ENCODE results near the gene GMCL1. TPM values are rescaled to one million over a fixed set of nuclear protein-coding genes. Genes with fewer than 3 reads are reported as not detected.
A peak's percentile ranks its signal among the peaks of the same experiment; 100 is the strongest.
"Not testable (repeated sequence)": the region's sequence is repeated elsewhere in the genome, so short reads cannot be mapped to it uniquely, and the experiment has no call there.

The GMCL1 gene
- total RNA-seq, 1 donor from 2014 or later: 28.0 TPM

GRCh38 chr2:69827796-69828540, 1.5 kb upstream of the GMCL1 start:
- peak; percentile 60 for DNase-seq
- intact Hi-C loops (cut with micrococcal nuclease): loop anchor here (2.0 to 5.0 kb wide), 2 partner anchors 57 to 259 kb away; partner anchors contain the start of gene PCBP1
- Mint-ChIP-seq H3K4me3 (peak overlapping the region; percentile 95), H3K27ac (peak overlapping the region; percentile 86), H3K36me3 (ENCODE audit: low read depth) (peaks cover 16% of the 10 kb centered on the region), H3K9me3 (no peaks in the 10 kb centered on the region), H3K27me3 (no peaks in the 10 kb centered on the region), H3K4me1 (peaks cover 33% of the 10 kb centered on the region)

- peaks cover 38% of the 10 kb centered on the region for H3K4me1 Mint-ChIP-seq
- no peaks in the 10 kb centered on the region for H3K27me3 Mint-ChIP-seq
- DNase-seq: no peak
- no peaks in the 10 kb centered on the region for H3K9me3 Mint-ChIP-seq
- H3K27ac Mint-ChIP-seq: peak overlapping the region; percentile 97
- H3K36me3 Mint-ChIP-seq (ENCODE audit: low read depth): peaks cover 17% of the 10 kb centered on the region
- intact Hi-C loops (cut with micrococcal nuclease): loop anchor here (1.0 to 5.0 kb wide), 7 partner anchors 58 to 442 kb away; partner anchors contain the start of genes C2orf42, GFPT1, NFU1 and PCBP1
- H3K4me3 Mint-ChIP-seq: peak overlapping the region; percentile 95
These were observed 563 bp upstream of the GMCL1 start for GRCh38 chr2:69828938-69829255.

GRCh38 chr2:69830045-69830905, 815 bp downstream of the GMCL1 start:
- Mint-ChIP-seq H3K27me3 (no peaks in the 10 kb centered on the region), H3K4me1 (peaks cover 50% of the 10 kb centered on the region), H3K4me3 (peak overlapping the region; percentile 95)

DNA sequence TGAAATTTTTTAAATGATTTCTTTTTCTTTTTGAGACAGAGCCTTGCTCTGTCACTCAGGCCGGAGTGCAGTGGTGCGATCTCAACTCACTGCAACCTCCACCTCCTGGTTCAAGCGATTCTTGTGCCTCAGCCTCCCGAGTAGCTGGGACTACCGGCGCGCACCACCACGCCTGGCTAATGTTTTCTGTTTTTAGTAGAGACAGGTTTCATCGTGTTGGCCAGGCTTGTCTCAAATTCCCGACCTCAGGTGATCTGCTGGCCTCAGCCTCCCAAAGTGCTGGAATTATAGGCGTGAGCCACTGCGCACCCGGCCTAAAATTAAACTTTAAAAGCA, 1.4 kb downstream of the GMCL1 start:
- intact Hi-C loops (cut with micrococcal nuclease): loop anchor here (2.0 kb wide), 1 partner anchor 312 kb away; no protein-coding TSS in a partner anchor
- Mint-ChIP-seq H3K4me3 (peak overlapping the region; percentile 95), H3K27ac (peak overlapping the region; percentile 97), H3K4me1 (peaks cover 55% of the 10 kb centered on the region), H3K36me3 (ENCODE audit: low read depth) (peaks cover 27% of the 10 kb centered on the region)
- DNase-seq: peak; percentile 56
- not testable (repeated sequence) for H3K27me3 Mint-ChIP-seq, H3K9me3 Mint-ChIP-seq

More at GRCh38 chr2:69830045-69830905, 815 bp downstream of the GMCL1 start:
- Mint-ChIP-seq H3K9me3 (no peaks in the 10 kb centered on the region), H3K36me3 (ENCODE audit: low read depth) (peaks cover 27% of the 10 kb centered on the region), H3K27ac (peak overlapping the region; percentile 97)
- intact Hi-C loops (cut with micrococcal nuclease): loop anchor here (2.0 kb wide), 1 partner anchor 313 kb away; no protein-coding TSS in a partner anchor
- peak; percentile 86 for DNase-seq

- Mint-ChIP-seq H3K9me3 (no peaks in the 10 kb centered on the region), H3K4me1 (peaks cover 59% of the 10 kb centered on the region), H3K27ac (no peak overlapping the region), H3K36me3 (ENCODE audit: low read depth) (peaks cover 31% of the 10 kb centered on the region), H3K4me3 (peak overlapping the region; percentile 64), H3K27me3 (no peaks in the 10 kb centered on the region)
- DNase-seq: peak; percentile 51
- intact Hi-C loops (cut with micrococcal nuclease): loop anchor here (2.0 kb wide), 1 partner anchor 311 kb away; no protein-coding TSS in a partner anchor
These were observed 2.0 kb downstream of the GMCL1 start for GRCh38 chr2:69831354-69831905.

GRCh38 chr2:69833752-69834151, 4.3 kb downstream of the GMCL1 start:
- no peak overlapping the region for H3K27ac Mint-ChIP-seq
- DNase-seq: no peak
- no peaks in the 10 kb centered on the region for H3K9me3 Mint-ChIP-seq
- peaks cover 36% of the 10 kb centered on the region for H3K36me3 Mint-ChIP-seq (ENCODE audit: low read depth)
- H3K4me1 Mint-ChIP-seq: peaks cover 48% of the 10 kb centered on the region
- no peak overlapping the region for H3K4me3 Mint-ChIP-seq
- no peaks in the 10 kb centered on the region for H3K27me3 Mint-ChIP-seq
- intact Hi-C loops (cut with micrococcal nuclease): no loop called here

DNA sequence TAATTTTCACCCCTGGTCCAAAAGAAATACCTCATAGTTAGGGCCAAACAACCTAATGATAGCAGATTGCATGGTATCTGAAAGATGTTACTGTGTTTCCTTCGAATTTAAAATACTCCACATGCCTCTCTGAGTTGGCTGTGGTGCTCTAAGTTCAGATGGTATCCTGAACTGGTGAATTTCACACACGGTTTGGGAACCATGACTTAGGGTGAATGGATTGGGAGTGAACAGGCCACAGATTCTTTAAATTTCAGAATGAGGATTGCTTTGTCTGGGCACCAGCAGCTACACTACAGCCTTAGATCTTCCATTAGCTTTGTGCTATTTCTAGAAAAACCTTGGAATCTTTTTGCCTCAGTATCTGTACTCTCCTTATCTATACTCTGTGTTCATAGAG, 6.2 kb downstream of the GMCL1 start:
- Mint-ChIP-seq H3K9me3 (no peaks in the 10 kb centered on the region), H3K27ac (no peak overlapping the region), H3K27me3 (no peaks in the 10 kb centered on the region), H3K36me3 (ENCODE audit: low read depth) (peaks cover 37% of the 10 kb centered on the region), H3K4me3 (no peak overlapping the region), H3K4me1 (peaks cover 44% of the 10 kb centered on the region)
- DNase-seq: peak; percentile 45
- intact Hi-C loops (cut with micrococcal nuclease): no loop called here

DNA sequence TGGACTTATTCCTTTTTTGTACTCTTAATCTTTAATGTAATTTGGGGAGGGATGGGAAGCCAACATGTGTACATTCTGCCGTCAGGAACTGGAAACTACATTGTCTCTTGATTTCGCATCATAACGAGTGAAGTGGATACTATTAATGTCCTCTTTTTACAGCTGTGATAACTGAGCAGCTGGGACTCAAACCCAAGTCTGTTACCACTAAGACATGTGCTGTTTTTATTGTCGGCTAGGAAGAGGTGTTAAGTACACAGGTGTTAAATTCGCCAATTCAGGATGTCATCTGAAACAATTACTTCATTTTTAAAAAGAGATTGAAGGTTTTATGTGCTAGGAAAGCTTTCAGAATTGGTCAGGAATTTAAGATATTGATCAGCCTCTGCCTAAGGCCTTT, 6.9 kb downstream of the GMCL1 start:
- no peaks in the 10 kb centered on the region for H3K9me3 Mint-ChIP-seq
- no peak overlapping the region for H3K27ac Mint-ChIP-seq
- H3K27me3 Mint-ChIP-seq: no peaks in the 10 kb centered on the region
- no peak for DNase-seq
- peaks cover 40% of the 10 kb centered on the region for H3K4me1 Mint-ChIP-seq
- H3K4me3 Mint-ChIP-seq: no peak overlapping the region
- peaks cover 37% of the 10 kb centered on the region for H3K36me3 Mint-ChIP-seq (ENCODE audit: low read depth)
- intact Hi-C loops (cut with micrococcal nuclease): no loop called here

DNA sequence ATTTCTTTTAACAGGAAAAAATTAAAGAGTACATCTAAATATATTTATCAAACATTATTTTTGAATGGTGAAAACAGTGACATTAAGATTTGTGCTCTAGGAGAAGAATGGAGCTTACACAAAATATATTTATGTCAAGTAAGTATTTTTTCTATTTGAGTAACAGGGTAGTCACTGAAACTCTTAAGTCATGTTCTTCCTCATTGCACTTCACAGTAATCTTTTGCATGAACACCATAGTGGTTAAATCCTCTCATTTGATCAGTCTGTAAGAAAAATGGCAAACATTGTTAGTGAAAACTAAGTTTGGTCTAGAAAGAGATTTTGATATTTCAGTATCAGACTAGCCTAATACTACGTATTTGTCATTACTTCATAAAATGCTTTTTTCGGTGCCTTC, 8.1 kb downstream of the GMCL1 start:
- H3K36me3 Mint-ChIP-seq (ENCODE audit: low read depth): peaks cover 40% of the 10 kb centered on the region
- intact Hi-C loops (cut with micrococcal nuclease): no loop called here

GRCh38 chr2:69843993-69844392, 14.5 kb downstream of the GMCL1 start:
- Mint-ChIP-seq H3K27me3 (no peaks in the 10 kb centered on the region), H3K4me3 (no peak overlapping the region), H3K27ac (no peak overlapping the region), H3K4me1 (peaks cover 13% of the 10 kb centered on the region), H3K36me3 (ENCODE audit: low read depth) (peaks cover 43% of the 10 kb centered on the region), H3K9me3 (no peaks in the 10 kb centered on the region)
- intact Hi-C loops (cut with micrococcal nuclease): no loop called here
- no peak for DNase-seq

More for the DNA sequence above, 8.1 kb downstream of the GMCL1 start:
- Mint-ChIP-seq H3K27me3 (no peaks in the 10 kb centered on the region), H3K27ac (no peak overlapping the region), H3K4me3 (no peak overlapping the region), H3K9me3 (no peaks in the 10 kb centered on the region), H3K4me1 (peaks cover 38% of the 10 kb centered on the region)
- no peak for DNase-seq

DNA sequence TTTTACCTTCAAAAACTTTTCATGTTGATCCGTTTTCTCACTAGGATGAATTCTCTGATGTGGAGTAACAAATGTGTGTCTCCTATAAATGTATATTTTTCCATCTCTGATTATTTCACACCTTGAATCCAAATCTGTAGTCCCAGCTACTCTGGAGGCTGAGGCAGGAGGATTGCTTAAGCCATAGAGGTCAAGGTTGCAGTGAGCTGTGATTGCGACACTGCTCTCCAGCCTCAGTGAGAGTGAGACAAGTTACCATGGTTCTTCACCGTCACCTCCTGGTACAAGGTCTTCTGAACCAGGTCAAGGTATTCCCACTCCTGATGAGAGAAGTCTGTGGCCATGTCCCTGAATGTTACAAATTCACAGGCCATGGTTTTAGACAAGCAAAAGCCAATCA, 15.1 kb downstream of the GMCL1 start:
- H3K36me3 Mint-ChIP-seq (ENCODE audit: low read depth): peaks cover 41% of the 10 kb centered on the region
- DNase-seq: peak; percentile 37
- H3K27ac Mint-ChIP-seq: no peak overlapping the region
- H3K9me3 Mint-ChIP-seq: no peaks in the 10 kb centered on the region
- no peaks in the 10 kb centered on the region for H3K27me3 Mint-ChIP-seq
- peaks cover 13% of the 10 kb centered on the region for H3K4me1 Mint-ChIP-seq
- intact Hi-C loops (cut with micrococcal nuclease): no loop called here
- H3K4me3 Mint-ChIP-seq: no peak overlapping the region

DNA sequence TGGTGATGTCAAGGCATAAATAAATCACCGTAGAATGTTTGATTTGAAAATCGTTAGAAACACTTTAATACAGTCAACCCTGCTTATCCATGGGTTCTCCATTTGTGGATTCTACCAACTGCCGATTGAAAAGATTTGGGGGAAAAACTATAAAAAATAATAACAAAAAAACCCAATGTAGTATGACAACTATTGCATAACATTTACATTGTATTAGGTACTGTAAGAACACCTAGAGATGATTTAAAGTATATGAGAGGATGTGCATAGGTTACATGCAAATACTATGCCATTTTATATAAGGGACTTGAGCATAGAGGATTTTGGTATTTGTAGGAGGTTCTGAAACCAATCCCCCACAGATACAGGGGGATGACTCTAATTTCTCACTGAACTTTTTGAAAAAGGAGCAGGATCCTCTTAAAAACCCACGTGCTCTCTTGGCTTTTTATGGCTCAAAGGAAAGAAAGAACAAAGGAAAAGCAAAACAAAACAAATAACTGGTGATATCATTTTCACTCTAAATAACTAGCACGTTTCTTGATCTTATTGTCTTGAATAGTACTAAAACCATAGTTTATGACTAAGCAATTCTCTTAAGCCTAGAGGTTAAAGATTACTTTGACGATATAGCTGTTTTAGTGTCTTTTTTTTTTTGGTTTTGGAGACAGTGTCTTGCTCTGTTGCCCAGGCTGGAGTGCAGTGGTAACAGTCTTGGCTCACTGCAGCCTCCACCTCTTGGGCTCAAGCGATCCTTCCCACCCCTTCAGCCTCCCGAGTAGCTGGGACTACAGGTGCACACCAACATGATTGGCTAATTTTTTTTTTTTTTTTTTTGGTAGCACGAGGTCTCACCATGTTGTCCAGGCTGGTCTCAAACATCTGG, 17.0 kb downstream of the GMCL1 start:
- no peak for DNase-seq
- H3K4me1 Mint-ChIP-seq: peaks cover 11% of the 10 kb centered on the region
- H3K36me3 Mint-ChIP-seq (ENCODE audit: low read depth): peaks cover 40% of the 10 kb centered on the region
- no peak overlapping the region for H3K4me3 Mint-ChIP-seq
- no peaks in the 10 kb centered on the region for H3K27me3 Mint-ChIP-seq
- no peaks in the 10 kb centered on the region for H3K9me3 Mint-ChIP-seq
- intact Hi-C loops (cut with micrococcal nuclease): no loop called here
- H3K27ac Mint-ChIP-seq: peak overlapping the region; percentile 51

All from activated CD4-positive, alpha-beta T cell treated with anti-CD3 and anti-CD28 coated beads, Interleukin-2, amount 10 ng/mL, durations not matched to agents 24 days and 14 days (primary cell).